Peyer's patch (tissue), 4 donors: Measurements from ENCODE around the gene BTNL8.

Experiments
- POLR2A ChIP-seq, 2 donors: fragments of 450-650 bp; IDR thresholded peaks; one replicate each; pipeline ENCODE4 v1.5.1; 2017; ENCODE audit warnings: antibody characterized with exemption in 2 of 2, mild to moderate bottlenecking in 2 of 2, moderate library complexity in 2 of 2
- TF ChIP-seq, protein P1 (sequence below), 6 experiments: fragments of 450-650 bp in 4 of 6; fragments of 200-600 bp in 2 of 6; sonication (generic) in 1 of 6; IDR thresholded peaks; one replicate each; pipeline ENCODE4 v1.5.1; 2017 to 2019; ENCODE audit warnings: antibody characterized with exemption in 6 of 6, mild to moderate bottlenecking in 3 of 6, moderate library complexity in 1 of 6

- TF ChIP-seq POLR2A (IDR thresholded peaks at IDR 0.05): no peak
- TF ChIP-seq, protein P1, sequence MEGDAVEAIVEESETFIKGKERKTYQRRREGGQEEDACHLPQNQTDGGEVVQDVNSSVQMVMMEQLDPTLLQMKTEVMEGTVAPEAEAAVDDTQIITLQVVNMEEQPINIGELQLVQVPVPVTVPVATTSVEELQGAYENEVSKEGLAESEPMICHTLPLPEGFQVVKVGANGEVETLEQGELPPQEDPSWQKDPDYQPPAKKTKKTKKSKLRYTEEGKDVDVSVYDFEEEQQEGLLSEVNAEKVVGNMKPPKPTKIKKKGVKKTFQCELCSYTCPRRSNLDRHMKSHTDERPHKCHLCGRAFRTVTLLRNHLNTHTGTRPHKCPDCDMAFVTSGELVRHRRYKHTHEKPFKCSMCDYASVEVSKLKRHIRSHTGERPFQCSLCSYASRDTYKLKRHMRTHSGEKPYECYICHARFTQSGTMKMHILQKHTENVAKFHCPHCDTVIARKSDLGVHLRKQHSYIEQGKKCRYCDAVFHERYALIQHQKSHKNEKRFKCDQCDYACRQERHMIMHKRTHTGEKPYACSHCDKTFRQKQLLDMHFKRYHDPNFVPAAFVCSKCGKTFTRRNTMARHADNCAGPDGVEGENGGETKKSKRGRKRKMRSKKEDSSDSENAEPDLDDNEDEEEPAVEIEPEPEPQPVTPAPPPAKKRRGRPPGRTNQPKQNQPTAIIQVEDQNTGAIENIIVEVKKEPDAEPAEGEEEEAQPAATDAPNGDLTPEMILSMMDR (IDR thresholded peaks at IDR 0.05): no peak
Measured at GRCh38 chr5:180853121-180853847, 45.7 kb upstream of the BTNL8 start.
